22Rv1 (cell line): ENCODE data around the gene MTHFD1L.

Experiments used
- H3K27ac ChIP-seq: fragments of 450-650 bp; 2 replicates; pipeline ENCODE4 v1.5.1; 2017
- ZFX ChIP-seq: fragments of 450-650 bp; IDR thresholded peaks from 2 replicates; pipeline ENCODE4 v1.6.1; 2017; ENCODE audit warnings: antibody characterized with exemption, borderline replicate concordance
- TF ChIP-seq, protein P1 (sequence below): fragments of 450-650 bp; IDR thresholded peaks from 2 replicates; pipeline ENCODE4 v1.5.1; 2017; ENCODE audit warnings: mild to moderate bottlenecking

MTHFD1L gene

DNA sequence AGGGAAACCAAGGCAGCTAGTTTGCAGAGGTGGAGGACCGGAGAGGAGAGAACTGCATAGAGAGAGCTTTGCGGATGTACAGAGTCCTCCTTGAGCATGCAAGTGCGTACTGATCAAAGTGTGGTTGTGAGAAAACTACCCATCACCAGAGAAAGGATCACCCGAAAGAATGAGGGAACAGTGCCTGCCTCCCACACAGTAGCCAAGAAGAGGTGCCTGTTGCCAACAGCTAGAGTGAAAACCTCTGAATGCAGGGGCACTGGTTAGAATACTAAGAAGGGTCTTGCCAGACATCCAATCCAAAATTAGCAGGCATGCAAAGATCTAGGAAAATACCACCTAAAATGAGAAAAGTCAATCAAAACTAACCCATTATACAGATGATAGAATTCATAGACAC is 207.6 kb downstream of the MTHFD1L start:
- TF ChIP-seq, protein P1, sequence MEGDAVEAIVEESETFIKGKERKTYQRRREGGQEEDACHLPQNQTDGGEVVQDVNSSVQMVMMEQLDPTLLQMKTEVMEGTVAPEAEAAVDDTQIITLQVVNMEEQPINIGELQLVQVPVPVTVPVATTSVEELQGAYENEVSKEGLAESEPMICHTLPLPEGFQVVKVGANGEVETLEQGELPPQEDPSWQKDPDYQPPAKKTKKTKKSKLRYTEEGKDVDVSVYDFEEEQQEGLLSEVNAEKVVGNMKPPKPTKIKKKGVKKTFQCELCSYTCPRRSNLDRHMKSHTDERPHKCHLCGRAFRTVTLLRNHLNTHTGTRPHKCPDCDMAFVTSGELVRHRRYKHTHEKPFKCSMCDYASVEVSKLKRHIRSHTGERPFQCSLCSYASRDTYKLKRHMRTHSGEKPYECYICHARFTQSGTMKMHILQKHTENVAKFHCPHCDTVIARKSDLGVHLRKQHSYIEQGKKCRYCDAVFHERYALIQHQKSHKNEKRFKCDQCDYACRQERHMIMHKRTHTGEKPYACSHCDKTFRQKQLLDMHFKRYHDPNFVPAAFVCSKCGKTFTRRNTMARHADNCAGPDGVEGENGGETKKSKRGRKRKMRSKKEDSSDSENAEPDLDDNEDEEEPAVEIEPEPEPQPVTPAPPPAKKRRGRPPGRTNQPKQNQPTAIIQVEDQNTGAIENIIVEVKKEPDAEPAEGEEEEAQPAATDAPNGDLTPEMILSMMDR = no peak
- TF ChIP-seq ZFX = no peak
- no peak overlapping the region for H3K27ac ChIP-seq

DNA sequence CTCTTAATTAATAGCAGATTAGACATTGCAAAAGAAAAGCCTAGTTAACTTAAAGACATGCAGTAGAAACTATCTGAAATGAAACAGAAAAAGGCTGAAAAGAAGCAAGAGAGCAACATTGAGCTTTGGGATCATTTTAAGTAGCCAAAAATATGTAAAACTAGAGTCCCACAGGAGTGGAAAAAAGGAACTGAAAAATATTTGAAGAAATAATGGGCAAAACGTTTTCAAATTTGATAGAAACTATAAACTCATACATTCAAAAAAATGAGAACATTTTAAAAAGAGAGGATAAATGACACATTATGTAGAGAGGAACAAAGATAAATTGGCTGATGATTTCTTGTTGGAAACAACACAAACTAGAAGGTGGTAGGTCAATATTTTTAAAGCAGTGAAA is 208.2 kb downstream of the MTHFD1L start:
- TF ChIP-seq, protein P1 = no peak
- H3K27ac ChIP-seq = no peak overlapping the region

DNA sequence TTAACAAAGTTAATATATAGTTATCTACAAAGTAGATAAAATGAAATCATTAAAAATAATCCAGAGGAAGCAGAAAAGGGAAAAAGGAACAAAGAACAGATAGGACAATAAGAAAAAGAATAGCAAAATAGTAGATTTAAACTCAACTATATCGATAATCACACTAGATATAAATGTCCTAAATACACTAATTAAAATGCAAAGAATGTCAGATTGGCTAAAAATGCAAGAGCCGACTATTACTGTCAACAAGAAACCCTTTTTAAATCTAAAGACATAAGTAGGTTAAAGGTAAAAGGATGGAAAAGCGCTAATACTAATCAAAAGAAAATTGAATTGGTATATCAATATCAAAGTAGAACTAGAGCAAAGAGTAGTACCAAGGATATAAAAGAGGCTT is 209.5 kb downstream of the MTHFD1L start:
- no peak for TF ChIP-seq ZFX
- TF ChIP-seq, protein P1 = no peak
- H3K27ac ChIP-seq = no peak overlapping the region

DNA sequence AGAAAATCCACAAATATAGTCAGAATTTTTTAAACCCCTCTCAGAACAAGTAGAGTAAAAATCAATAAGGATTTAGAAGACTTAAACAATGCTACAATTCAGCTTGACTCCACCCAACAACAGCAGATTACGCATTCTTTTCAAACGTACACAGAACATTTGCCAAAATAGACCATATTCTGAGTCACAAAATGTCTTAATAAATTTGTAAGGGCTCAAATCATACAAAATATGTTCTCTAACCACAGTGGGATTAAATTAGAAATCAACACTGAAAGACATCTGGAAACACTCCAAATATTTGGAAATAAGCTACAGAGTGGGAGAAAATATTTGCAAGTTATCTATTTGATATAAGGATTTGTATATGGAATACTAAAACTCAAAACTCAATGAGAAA is 210.0 kb downstream of the MTHFD1L start:
- H3K27ac ChIP-seq = no peak overlapping the region
- TF ChIP-seq, protein P1 = no peak
- no peak for TF ChIP-seq ZFX

DNA sequence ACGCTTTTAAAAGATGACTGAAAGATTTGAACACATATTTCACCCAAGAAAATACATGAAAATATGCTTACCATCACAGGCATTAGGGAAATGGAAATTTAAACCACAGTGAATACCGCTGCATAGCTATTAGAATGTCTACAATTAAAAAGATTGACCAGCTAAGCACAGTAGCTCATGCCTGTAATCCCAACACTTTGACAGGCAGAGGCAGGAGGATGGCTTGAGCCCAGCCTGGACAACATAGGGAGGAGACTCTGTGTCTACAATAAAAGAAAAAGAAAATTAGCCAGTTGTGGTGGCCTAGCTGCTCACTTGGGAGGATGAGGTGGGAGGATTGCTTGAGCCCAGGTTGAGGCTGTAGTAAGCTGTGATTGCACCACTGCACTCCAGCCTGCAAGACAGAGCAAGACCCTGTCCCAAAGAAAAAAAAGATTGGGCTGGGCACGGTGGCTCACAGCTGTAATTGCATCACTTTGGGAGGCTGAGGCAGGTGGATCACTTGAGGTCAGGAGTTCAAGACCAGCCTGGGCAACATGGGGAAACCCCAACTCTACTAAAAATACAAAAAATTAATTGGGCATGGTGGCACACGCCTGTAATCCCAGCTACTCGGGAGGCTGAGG is 210.5 kb downstream of the MTHFD1L start:
- TF ChIP-seq, protein P1 = no peak
- TF ChIP-seq ZFX = no peak
- H3K27ac ChIP-seq = no peak overlapping the region

DNA sequence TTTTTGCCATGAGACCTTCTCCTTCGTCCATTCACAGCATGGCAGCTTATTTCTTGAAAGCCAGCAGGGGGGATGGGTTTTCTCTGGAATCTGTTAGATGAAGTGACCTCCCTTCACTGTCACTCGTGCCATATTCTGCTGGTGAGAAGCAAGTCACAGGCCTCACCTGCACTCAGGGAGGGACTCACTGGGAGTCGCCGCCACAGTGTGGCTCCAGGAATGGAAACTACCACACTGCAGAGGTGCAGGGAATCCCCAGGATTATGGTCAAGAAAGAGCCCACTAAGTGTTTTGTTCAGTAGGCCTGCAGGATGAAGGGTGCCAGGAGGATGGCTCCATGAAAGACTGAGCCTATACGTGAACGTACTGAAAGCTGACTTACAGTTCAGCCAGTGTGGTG is 213.2 kb downstream of the MTHFD1L start:
- no peak overlapping the region for H3K27ac ChIP-seq
- no peak for TF ChIP-seq ZFX
- TF ChIP-seq, protein P1 = no peak

DNA sequence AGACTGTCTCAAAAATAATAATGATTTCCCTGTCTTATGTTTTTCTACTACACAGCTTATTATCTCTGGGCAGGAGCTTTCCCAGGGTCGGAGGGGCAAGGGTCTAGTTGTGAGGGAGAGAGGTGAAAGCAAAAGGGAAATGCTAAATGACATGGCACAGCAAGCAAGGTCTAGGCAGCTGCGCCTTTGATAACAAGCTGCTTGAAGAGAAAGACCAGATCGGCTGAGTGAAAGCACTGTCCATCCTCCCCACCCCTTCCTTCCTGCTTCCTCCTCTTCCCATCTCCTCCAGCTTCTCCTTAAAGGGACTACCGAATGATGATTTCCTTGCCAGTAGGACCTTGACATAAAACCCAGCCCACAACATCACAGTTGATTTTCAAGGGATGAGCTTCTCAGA is 216.2 kb downstream of the MTHFD1L start:
- H3K27ac ChIP-seq = no peak overlapping the region
- no peak for TF ChIP-seq ZFX
- TF ChIP-seq, protein P1 = no peak
